Stimulated activated memory B cell treated with anti-CD40 and anti-IgM and Interleukin-4, amounts not matched to agents 10 μg/mL and 1 μg/mL and 100 μg/mL, for 72 hours (primary cell): ENCODE measurements around the gene MRPS11.
A peak's percentile ranks its signal among the peaks of the same experiment; 100 is the strongest.
"Not testable (repeated sequence)": the region's sequence is repeated elsewhere in the genome, so short reads cannot be mapped to it uniquely, and the experiment has no call there.

Experiments
- ATAC-seq: fragments of 150-1000 bp; cut with Tn5 transposase; 2 replicates; pipeline ENCODE4 v1.10.0; 2021
- H3K27ac Mint-ChIP-seq: one replicate; pipeline ENCODE4 v1.8.0; 2022; ENCODE audit warnings: mild to moderate bottlenecking, mixed read lengths
- H3K27me3 Mint-ChIP-seq: one replicate; pipeline ENCODE4 v1.8.0; 2022; ENCODE audit warnings: mixed read lengths
- H3K36me3 Mint-ChIP-seq: one replicate; pipeline ENCODE4 v1.8.0; 2022; ENCODE audit warnings: mixed read lengths
- H3K4me1 Mint-ChIP-seq: one replicate; pipeline ENCODE4 v1.8.0; 2022; ENCODE audit warnings: mixed read lengths
- H3K4me3 Mint-ChIP-seq: one replicate; pipeline ENCODE4 v1.8.0; 2022; ENCODE audit warnings: mild to moderate bottlenecking, moderate library complexity, mixed read lengths
- H3K9me3 Mint-ChIP-seq: one replicate; pipeline ENCODE4 v1.8.0; 2022; ENCODE audit warnings: mixed read lengths

MRPS11 gene

DNA sequence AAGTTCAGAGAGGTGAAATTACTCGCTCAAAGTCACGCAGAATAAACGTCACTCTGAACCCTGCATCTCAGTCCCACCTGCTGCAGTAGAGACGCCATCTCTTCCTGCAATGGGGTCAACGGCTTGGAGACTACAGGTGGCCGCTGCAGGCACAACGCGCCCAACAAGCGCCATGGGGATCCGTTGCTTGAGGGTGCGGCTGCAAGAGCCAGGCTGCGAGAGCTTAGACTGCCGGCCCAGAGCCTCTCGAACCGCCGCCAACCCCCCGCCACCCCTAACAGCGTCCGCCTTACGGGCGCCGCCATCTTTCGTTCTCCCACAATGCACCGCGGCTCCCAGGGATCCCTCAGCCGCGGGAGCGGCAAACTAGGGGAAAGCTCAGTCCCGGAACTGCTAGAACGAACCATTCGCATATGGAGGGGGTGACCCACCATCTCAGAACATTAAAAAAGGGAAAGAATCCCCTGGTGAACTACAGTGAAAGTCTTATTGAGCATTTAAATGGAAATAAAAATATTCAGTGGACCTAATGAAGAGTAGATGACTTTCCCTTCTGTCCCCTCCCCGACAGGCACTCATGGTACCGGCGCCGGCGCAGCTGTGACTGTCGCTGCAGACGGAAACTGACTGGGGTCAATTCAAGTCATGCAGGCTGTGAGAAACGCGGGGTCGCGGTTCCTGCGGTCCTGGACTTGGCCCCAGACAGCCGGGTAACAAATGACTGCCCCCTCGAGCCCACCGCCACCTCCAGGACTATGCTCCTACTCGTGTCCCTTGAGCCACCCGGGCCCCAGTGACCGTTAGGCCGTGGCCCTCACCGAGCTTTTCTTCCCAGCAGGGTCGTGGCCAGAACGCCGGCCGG, at the start of gene MRPS11, which contains the start of gene MRPL46:
Gene MRPS11, plus strand, starts transcription at position 636 of the 862 bp plus-strand sequence. Its CDS starts 10 bp downstream, at position 646.
Gene MRPL46, minus strand, starts transcription at position 316 of the 862 bp plus-strand sequence. Its CDS starts 11 bp downstream, at position 305.
- peak; percentile 95 for ATAC-seq
- Mint-ChIP-seq H3K4me1 (peaks cover 34% of the 10 kb centered on the region), H3K27me3 (no peaks in the 10 kb centered on the region), H3K9me3 (no peaks in the 10 kb centered on the region), H3K4me3 (peak within 1 kb of the TSS; percentile 94), H3K27ac (peak within 1 kb of the TSS; percentile 99), H3K36me3 (peaks cover 22% of the 10 kb centered on the region)

DNA sequence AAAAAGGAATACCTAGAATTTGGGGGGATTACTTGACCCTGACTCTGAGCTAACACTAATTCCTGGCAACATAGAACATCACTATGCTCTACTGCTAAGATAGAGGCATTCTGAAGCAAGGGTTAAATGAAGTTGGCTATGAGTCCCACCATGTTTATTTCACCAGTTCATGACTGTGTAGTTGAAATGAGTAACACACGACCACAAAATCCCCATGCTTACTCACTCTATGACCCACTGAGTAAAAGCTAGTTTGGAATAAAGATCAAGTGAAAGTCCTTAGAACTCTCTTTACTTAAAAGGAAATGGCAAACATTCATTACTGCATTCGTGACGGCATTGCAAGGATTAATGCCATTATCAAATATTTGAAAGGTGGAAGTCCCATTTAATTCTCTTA, 47.7 kb upstream of the MRPS11 start:
- ATAC-seq = peak; percentile 67
- Mint-ChIP-seq H3K4me3 (no peak overlapping the region), H3K4me1 (no peaks in the 10 kb centered on the region), H3K36me3 (no peaks in the 10 kb centered on the region), H3K27me3 (peaks cover 21% of the 10 kb centered on the region), H3K9me3 (no peaks in the 10 kb centered on the region), H3K27ac (no peak overlapping the region)

DNA sequence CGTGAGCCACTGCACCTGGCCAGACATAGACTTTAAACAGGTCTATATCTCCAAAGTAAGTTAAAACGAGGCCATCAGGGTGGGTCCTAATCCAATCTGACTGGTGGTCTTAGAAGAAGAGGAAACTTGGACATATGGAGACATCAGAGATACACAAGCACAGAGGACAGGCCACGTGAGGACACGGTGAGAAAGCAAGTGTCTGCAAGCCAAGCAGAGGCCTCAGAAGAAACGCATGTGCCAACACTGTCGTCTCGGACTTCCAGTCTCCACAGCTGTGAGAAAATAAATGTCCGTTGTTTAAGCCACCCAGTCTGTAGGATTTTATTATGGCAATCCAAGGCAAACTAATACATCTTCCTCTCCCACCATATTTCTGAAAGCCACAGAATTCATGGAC, 44.2 kb upstream of the MRPS11 start:
- H3K4me3 Mint-ChIP-seq = no peak overlapping the region
- no peaks in the 10 kb centered on the region for H3K4me1 Mint-ChIP-seq
- H3K9me3 Mint-ChIP-seq = no peaks in the 10 kb centered on the region
- H3K27ac Mint-ChIP-seq = no peak overlapping the region
- H3K36me3 Mint-ChIP-seq = no peaks in the 10 kb centered on the region
- H3K27me3 Mint-ChIP-seq = no peaks in the 10 kb centered on the region
- ATAC-seq = no peak

DNA sequence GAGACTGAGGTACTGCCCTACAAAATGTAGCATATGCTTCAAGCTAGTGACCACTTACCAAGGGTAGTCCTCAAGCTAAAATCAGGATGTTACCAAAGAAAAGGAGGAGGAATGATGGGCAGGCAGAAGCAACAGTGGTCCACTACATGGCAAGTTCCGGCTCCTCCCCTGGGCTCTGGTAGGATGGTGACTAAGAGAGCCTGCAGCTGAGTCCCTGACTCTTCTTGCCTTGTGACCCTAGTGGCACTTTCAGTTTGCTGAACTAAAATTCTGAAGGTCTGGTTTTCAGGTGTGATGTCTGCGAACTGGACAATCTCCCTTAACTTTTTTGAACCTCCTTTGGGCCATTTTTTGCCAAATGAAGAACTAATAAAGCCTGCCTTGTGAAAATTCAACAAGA, 41.2 kb upstream of the MRPS11 start:
- Mint-ChIP-seq H3K27me3 (no peaks in the 10 kb centered on the region), H3K4me1 (no peaks in the 10 kb centered on the region), H3K4me3 (no peak overlapping the region), H3K36me3 (no peaks in the 10 kb centered on the region), H3K9me3 (no peaks in the 10 kb centered on the region), H3K27ac (no peak overlapping the region)
- no peak for ATAC-seq

DNA sequence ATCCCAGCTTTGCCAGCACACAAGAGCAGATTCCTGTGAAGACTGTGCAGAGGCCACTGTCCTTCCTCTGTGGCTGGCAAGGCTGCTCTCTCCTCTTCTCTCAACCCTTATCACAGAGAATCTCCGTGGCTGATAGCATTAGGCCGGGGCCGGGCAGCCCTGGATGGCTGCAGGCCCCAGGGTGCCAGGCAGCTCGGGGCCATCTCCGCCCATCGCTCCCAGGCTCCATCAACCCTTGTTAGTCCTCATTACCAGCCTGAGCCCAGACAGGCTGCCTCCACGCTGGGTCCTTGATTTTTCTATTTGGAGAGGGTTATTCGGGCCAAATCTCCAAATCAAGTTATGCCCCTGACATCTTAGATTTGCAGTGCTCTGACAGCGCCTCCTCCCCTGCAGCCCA, 39.5 kb upstream of the MRPS11 start:
- Mint-ChIP-seq H3K27me3 (no peaks in the 10 kb centered on the region), H3K4me3 (no peak overlapping the region), H3K4me1 (no peaks in the 10 kb centered on the region), H3K9me3 (no peaks in the 10 kb centered on the region), H3K27ac (no peak overlapping the region), H3K36me3 (no peaks in the 10 kb centered on the region)
- no peak for ATAC-seq

DNA sequence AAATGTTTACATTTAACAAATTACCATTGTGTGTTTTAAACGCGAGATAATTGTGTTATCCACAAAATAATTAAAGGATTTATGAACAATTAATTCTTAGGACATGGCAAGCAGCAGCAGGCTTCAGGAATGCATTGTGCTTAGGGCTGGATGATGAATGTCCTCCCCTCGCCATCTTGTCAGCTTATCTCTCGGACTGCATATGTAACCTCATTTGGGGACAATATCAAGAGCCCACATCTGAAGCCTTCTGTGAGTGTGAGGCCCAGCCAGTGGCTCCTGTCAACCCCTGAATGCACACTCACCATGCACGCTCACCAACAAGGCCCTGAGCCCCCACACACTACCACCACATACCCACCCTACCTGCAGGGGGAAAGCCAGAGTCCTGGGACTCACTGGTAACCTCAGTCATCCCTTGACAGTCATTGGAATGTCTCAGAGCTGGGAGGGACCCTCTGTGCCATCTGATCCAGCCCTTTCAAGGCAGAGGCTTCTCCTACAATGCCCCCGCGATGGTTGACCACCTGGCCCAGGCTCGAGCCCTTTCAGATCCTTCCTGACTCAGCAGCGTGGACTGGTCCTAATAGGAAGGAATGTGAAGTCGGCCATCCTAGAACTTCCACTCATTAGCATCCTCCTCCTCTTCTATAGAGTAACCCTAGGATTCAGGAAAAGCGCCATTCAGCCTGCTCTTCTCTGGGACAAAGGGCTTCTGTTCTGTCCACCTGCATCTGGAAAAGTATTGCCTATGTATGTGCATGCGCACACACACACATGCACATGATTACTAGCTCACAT, 38.5 kb upstream of the MRPS11 start:
- Mint-ChIP-seq H3K9me3 (no peaks in the 10 kb centered on the region), H3K27me3 (no peaks in the 10 kb centered on the region), H3K36me3 (no peaks in the 10 kb centered on the region), H3K4me1 (no peaks in the 10 kb centered on the region), H3K4me3 (no peak overlapping the region), H3K27ac (no peak overlapping the region)
- ATAC-seq = no peak

DNA sequence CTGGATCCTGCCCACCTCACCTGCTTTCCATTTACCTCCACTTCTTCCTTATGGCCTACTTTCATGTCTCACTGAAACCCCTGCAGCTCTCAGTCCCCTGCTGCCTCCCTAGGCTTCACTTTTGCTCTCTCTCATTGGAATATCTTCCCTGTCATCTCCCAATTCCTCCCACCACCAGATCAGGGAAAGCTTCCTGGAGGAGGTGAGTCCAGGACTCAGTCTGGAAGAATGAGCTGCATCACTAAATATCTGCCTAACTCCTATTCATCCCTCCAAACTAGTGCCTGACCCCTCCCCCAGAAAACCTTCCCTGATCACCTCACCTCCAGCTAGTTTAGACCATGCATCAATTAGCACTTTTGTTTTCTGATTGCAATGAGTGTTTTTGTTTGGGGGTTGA, 37.5 kb upstream of the MRPS11 start:
- ATAC-seq = no peak
- no peaks in the 10 kb centered on the region for H3K4me1 Mint-ChIP-seq
- no peaks in the 10 kb centered on the region for H3K9me3 Mint-ChIP-seq
- no peaks in the 10 kb centered on the region for H3K36me3 Mint-ChIP-seq
- no peak overlapping the region for H3K27ac Mint-ChIP-seq
- H3K4me3 Mint-ChIP-seq = no peak overlapping the region
- no peaks in the 10 kb centered on the region for H3K27me3 Mint-ChIP-seq

DNA sequence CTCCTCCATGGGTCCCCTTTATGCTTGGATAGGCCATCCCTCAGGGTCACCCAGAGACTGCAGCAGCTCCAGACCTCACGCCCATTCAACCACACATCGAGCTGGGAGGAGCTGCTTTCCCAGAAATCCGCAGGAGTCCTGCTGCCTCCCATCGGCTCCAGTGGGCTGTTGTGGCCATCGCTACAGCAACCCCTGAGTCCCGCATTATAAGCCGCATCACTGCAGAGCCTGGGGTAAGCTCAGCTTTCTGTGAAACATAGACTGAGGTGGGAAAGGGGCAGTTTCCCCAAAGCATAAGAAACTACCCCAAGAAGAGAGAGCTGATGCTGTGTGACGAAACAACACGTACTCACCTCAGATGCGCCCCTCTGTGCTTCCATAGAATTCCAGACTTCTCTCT, 36.1 kb upstream of the MRPS11 start:
- H3K9me3 Mint-ChIP-seq = no peaks in the 10 kb centered on the region
- ATAC-seq = no peak
- H3K4me1 Mint-ChIP-seq = no peaks in the 10 kb centered on the region
- peaks cover 7% of the 10 kb centered on the region for H3K27me3 Mint-ChIP-seq
- H3K27ac Mint-ChIP-seq = no peak overlapping the region
- H3K4me3 Mint-ChIP-seq = no peak overlapping the region
- H3K36me3 Mint-ChIP-seq = no peaks in the 10 kb centered on the region

DNA sequence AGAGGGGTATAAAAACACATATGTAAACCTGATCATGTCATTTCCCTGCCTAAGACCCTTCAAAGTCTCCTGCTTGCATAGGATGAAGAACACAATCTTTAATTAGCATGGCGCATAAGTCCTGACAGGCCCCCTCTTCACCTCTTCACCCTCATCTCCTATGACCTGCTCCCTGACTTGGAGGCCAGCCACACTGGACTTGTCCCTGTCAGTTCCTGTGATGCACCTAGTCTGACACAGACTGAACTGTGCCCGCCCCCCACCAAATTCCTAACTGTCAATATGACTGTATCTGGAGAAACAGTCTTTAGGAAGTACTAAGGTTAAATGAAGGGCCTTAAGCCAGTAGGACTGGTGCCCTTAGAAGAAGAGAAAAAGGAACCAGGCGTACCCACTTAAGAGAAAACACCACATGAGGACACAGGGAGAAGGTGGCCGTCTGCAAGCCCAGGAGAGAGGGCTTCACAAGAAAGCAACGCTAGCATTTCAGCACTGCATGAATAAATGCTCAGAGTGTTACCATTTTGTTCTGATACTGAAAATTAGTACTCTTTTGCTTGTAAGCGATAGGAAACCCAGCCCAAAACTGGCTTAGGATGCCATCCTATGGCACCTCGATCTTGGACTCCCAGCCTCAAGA, 34.3 kb upstream of the MRPS11 start:
- peaks cover 24% of the 10 kb centered on the region for H3K27me3 Mint-ChIP-seq
- H3K36me3 Mint-ChIP-seq = no peaks in the 10 kb centered on the region
- H3K4me1 Mint-ChIP-seq = no peaks in the 10 kb centered on the region
- ATAC-seq = no peak
- no peak overlapping the region for H3K27ac Mint-ChIP-seq
- H3K4me3 Mint-ChIP-seq = no peak overlapping the region
- H3K9me3 Mint-ChIP-seq = no peaks in the 10 kb centered on the region

DNA sequence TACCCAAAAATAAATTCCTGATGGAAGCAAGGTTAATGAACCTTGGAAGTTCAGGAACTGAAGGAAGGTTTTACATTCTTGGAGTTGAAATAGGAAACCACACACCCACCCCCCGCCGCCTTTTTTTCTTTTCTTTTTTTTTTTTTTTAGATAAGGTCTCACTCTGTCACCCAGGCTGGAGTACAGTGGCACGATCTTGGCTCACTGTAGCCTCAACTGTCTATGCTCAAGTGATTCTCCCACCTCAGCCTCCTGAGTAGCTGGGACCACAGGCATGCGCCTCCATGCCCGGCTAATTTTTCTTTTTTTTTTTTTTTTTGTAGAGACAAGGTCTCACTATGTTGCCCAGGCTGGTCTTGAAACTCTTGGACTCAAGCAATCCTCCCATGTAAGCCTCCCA, 33.4 kb upstream of the MRPS11 start:
- not testable (repeated sequence) for H3K36me3 Mint-ChIP-seq, H3K4me1 Mint-ChIP-seq, H3K9me3 Mint-ChIP-seq, ATAC-seq, H3K27ac Mint-ChIP-seq, H3K4me3 Mint-ChIP-seq
- peaks cover 32% of the 10 kb centered on the region for H3K27me3 Mint-ChIP-seq

DNA sequence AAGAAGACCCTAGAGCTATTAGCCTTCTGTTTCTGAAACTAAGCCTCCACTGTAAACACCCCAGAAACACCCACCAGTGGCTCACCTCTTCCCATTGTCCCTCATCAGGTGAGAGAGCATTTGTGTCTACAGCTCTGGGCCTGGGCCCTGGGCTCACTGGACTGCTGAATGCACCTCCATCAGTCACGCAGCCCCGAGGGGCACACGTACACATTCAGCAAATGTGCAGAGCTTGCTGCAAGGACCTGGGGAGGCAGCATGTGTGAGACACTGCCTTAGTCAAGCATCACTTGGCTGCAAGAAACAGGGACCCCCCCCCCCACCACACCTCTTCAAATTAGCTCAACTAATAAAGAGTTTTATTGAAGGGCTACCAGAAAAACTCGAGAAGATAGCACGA, 29.3 kb upstream of the MRPS11 start:
- peaks cover 5% of the 10 kb centered on the region for H3K9me3 Mint-ChIP-seq
- no peak overlapping the region for H3K4me3 Mint-ChIP-seq
- H3K27ac Mint-ChIP-seq = no peak overlapping the region
- H3K36me3 Mint-ChIP-seq = no peaks in the 10 kb centered on the region
- no peak for ATAC-seq
- peaks cover 49% of the 10 kb centered on the region for H3K27me3 Mint-ChIP-seq
- no peaks in the 10 kb centered on the region for H3K4me1 Mint-ChIP-seq

DNA sequence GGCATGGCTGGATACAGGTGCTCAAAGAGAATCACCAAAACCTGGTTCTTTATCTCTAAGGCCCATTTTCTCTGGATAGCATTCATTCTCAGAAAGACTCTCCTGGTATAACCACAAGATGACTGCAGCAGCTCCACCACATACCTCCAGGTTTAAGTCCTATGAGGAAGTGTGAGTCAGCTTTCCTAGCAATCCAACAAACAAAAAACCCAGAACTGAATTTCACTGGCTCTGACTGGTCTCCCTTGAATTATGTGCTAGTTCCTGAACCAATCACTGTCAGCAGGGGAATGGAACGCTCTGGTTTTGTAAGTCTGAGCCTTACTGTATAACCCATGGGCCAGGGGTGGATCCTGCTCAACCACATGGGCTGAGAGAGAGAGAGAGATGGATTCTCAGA, 27.5 kb upstream of the MRPS11 start:
- no peak for ATAC-seq
- H3K36me3 Mint-ChIP-seq = peaks cover 6% of the 10 kb centered on the region
- no peak overlapping the region for H3K4me3 Mint-ChIP-seq
- peaks cover 63% of the 10 kb centered on the region for H3K27me3 Mint-ChIP-seq
- no peak overlapping the region for H3K27ac Mint-ChIP-seq
- H3K9me3 Mint-ChIP-seq = peaks cover 13% of the 10 kb centered on the region
- no peaks in the 10 kb centered on the region for H3K4me1 Mint-ChIP-seq

DNA sequence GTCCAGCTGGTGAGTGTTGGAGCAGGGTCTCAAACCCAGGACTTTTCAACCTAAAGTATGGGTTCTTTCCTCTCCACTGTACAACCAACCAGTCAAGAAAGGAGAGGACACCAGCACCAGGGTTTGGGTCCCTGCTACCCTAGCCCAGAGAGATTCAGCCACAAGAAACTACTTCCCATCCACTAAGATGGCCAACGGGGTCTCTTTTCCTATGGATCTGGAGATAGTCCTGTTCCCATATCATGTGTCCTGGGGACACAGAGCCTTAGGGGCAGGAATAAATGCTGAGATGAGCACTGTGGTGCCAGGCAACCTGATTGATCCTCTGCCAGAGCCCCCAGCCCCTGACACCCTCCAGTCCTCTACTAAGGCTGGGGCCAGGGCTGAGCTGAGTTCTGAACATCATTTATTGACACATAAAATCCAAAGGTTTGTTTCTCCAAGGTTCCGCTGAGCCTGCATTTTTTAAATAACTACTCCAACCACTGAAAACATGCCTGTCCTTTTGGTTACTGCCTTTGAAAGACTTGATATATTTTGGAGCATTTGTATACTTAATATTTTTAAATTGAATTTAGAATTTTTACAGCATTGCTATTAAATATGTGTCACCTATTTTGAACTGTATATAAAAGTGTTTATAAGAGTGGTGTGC, 26.3 kb upstream of the MRPS11 start:
- Mint-ChIP-seq H3K27me3 (peaks cover 61% of the 10 kb centered on the region), H3K4me1 (no peaks in the 10 kb centered on the region), H3K4me3 (no peak overlapping the region), H3K27ac (no peak overlapping the region), H3K36me3 (peaks cover 6% of the 10 kb centered on the region), H3K9me3 (peaks cover 16% of the 10 kb centered on the region)
- ATAC-seq = no peak

DNA sequence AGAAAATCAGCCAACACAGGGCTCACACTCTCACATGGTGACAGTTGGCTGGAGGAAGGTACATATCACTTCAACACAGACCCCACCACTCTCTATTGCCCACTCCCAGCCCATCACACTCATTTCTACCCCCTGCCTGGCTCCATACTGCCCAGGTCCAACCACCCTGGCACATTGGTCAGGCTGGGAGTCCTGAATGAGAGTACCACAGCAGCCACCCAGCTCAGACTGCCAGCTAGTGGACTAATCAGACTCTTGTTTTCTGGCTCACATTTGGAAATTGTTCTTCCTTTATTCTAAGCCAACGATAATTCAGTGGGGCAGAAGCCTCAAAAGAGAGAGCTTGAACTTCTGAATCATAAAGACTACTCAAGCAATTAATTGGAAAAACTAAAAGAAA, 20.3 kb upstream of the MRPS11 start:
- Mint-ChIP-seq H3K4me3 (no peak overlapping the region), H3K36me3 (peaks cover 6% of the 10 kb centered on the region), H3K27ac (no peak overlapping the region), H3K4me1 (no peaks in the 10 kb centered on the region), H3K9me3 (peaks cover 16% of the 10 kb centered on the region), H3K27me3 (peaks cover 45% of the 10 kb centered on the region)
- ATAC-seq = no peak

DNA sequence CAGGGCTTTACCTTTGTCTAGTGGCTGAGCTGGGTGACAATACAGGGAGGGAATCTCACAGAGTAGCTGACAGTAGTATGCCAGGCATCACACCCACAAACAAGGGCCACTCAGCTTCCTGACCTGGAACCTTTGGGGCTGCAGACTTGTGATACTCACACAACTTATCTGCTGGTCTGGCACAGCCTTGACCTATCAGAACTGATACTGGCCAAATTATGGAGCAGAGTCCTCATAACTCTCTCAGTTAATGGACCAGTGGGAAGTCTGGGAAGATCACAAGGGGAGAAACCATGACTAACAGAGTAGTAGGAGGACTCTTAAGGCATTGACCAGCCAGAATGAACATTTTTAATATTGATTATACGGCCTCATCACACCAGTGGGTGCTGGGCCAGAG, 19.8 kb upstream of the MRPS11 start:
- no peak for ATAC-seq
- H3K4me3 Mint-ChIP-seq = no peak overlapping the region
- H3K27ac Mint-ChIP-seq = no peak overlapping the region
- H3K36me3 Mint-ChIP-seq = peaks cover 6% of the 10 kb centered on the region
- peaks cover 14% of the 10 kb centered on the region for H3K9me3 Mint-ChIP-seq
- H3K27me3 Mint-ChIP-seq = peaks cover 42% of the 10 kb centered on the region
- H3K4me1 Mint-ChIP-seq = no peaks in the 10 kb centered on the region
